Panc1 (cell line): ENCODE measurements around the gene KLF12. TPM values are rescaled to one million over a fixed set of nuclear protein-coding genes. Genes with fewer than 3 reads are reported as not detected.

Experiments
- ATAC-seq: fragments of 200-7000 bp; cut with Tn5 transposase; 2 replicates; pipeline ENCODE4 v1.9.1; 2020; ENCODE audit warnings: mild to moderate bottlenecking, moderate library complexity
- BruUV-seq: library from RNA; stranded (reverse); fragments of 400-500 nt; replicated peaks from 2 replicates; lab custom pipeline; 2021; lab: Mats Ljungman, UMichigan
- CTCF ChIA-PET: fragments of 300-600 bp; sonication (Branson Sonifier 250); formaldehyde crosslinking; loops from one replicate; lab custom pipeline; 2022; ENCODE audit warnings: antibody characterized with exemption; lab: Charles Lee
- POLR2A ChIA-PET: fragments of 300-600 bp; sonication (Branson Sonifier 250); formaldehyde crosslinking; loops from one replicate; lab custom pipeline; 2022; ENCODE audit warnings: antibody characterized with exemption; lab: Charles Lee
- DNase-seq: peaks from one replicate; pipeline ENCODE4 v3.0.0-alpha.2; 2010; ENCODE audit warnings: low read depth, low spot score
- H3K27ac ChIP-seq: 2 replicates; pipeline ENCODE4 v1.5.1; 2011; ENCODE audit warnings: mild to moderate bottlenecking, low read length, inconsistent platforms
- H3K27me3 ChIP-seq: fragments of 200-500 bp; sonication (Bioruptor generic); 2 replicates; pipeline ENCODE4 v1.6.0; 2014; ENCODE audit warnings: low read length, inconsistent platforms; ENCODE audit not compliant: control insufficient read depth, insufficient read depth
- H3K36me3 ChIP-seq: fragments of 200-500 bp; sonication (Bioruptor generic); 2 replicates; pipeline ENCODE4 v1.5.1; 2014; ENCODE audit warnings: inconsistent platforms, mild to moderate bottlenecking, low read length, moderate library complexity; ENCODE audit not compliant: control insufficient read depth, insufficient read depth
- H3K4me1 ChIP-seq: 2 replicates; pipeline ENCODE4 v1.5.1; 2011; ENCODE audit warnings: inconsistent platforms, mild to moderate bottlenecking, low read length, moderate library complexity; ENCODE audit not compliant: control insufficient read depth, insufficient read depth
- H3K4me3 ChIP-seq, 2 experiments: 2 replicates each; pipeline ENCODE4 v1.5.1; 2011 to 2012; ENCODE audit warnings: low read depth in 2 of 2, low read length in 2 of 2, mild to moderate bottlenecking in 2 of 2, inconsistent platforms in 1 of 2, moderate library complexity in 1 of 2
- H3K9me3 ChIP-seq: fragments of 200-500 bp; sonication (Bioruptor generic); 2 replicates; pipeline ENCODE4 v1.5.1; 2014; ENCODE audit warnings: low read depth, mild to moderate bottlenecking, inconsistent platforms, low read length, moderate library complexity; ENCODE audit not compliant: control insufficient read depth, insufficient read depth
- CTCF ChIP-seq: fragments of 450-650 bp; IDR thresholded peaks from 2 replicates; pipeline ENCODE4 v1.5.1; 2017; ENCODE audit warnings: mild to moderate bottlenecking
- POLR2AphosphoS5 ChIP-seq: IDR thresholded peaks from 2 replicates; pipeline ENCODE4 v1.6.1; 2012; ENCODE audit warnings: mild to moderate bottlenecking, low read depth, low read length, moderate library complexity
- REST ChIP-seq, 2 experiments: IDR thresholded peaks; 2 replicates each; pipeline ENCODE4 v1.6.1; 2011 to 2012; ENCODE audit warnings: low read depth in 2 of 2, control low read depth in 1 of 2, low read length in 1 of 2, mild to moderate bottlenecking in 1 of 2, moderate library complexity in 1 of 2; ENCODE audit not compliant: insufficient read depth in 1 of 2
- SIN3A ChIP-seq: IDR thresholded peaks from 2 replicates; pipeline ENCODE4 v1.6.1; 2012; ENCODE audit warnings: low read depth, mild to moderate bottlenecking, low read length, moderate library complexity, borderline replicate concordance; ENCODE audit not compliant: insufficient read depth
- TCF7L2 ChIP-seq: IDR thresholded peaks from 2 replicates; pipeline ENCODE4 v1.6.1; 2011; ENCODE audit warnings: mild to moderate bottlenecking, low read depth, low read length, inconsistent platforms
- in situ Hi-C: cut with HindIII; loops from 2 replicates; pipeline ENCODE4 v1.10.0; 2016; ENCODE audit warnings: low sequenced_read_pairs, low pct_unique_long_range_greater_than_20kb
- intact Hi-C: fragments of 100-400 bp; cut with micrococcal nuclease; formaldehyde crosslinking; loops from one replicate; pipeline ENCODE4 v1.10.0; 2022; ENCODE audit not compliant: unreplicated experiment
- total RNA-seq: library from RNA; stranded (reverse); gene quantifications from one replicate; pipeline ENCODE4 v1.2.1, GENCODE V29; 2021; ENCODE audit not compliant: unreplicated experiment

Gene KLF12
- total RNA-seq, 1 experiment from 2014 or later, result 4.2 TPM

DNA sequence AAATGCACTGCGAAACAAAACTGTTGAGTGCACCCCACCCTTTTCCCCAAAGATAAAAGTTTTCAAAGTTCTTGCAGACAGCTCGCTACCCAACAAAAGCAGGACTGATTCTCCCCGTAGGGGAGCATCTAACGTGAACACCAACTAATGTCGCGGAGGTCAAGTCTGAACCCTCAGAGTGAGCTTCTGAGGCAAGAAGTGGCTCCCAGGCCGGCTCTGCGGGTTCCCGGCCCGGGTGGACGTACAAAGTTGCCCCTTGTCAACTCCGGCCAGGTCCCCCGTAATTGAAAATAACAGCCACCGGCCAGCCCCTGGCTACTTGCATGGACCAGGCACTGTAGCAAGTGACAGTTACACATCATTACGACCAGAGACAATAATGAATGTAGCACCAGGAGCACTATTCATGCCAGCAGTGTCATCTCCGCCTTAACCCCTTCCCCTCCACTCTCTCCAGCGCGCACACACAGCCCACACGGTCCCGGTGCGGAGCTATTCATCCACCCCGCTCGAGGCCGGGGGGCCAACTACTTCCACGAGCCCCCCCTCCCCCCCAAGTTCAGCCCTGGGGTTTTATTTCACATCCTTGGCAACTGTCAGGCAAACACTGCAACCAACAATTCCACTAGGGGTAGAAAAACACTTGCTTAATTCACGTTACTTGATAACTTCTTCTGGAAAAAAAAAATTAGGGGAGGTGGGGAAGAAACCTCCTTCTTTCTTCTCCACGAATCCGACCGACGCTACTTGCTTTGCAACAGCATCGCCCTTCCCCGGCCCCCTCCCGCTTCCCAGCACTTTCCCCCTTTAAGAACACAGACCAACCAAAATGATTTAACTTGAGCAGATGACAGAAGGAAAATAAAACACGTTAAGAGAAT is 1.2 kb downstream of the KLF12 start:
- BruUV-seq, result no TSS peak
- CTCF ChIA-PET, result no interaction called here

More for the DNA sequence above, 1.2 kb downstream of the KLF12 start:
- intact Hi-C loops (loop anchor here (10.0 kb wide), 1 partner anchor 298 kb away; no protein-coding TSS in a partner anchor), in situ Hi-C loops (no loop called here)
- Histone ChIP-seq H3K27me3 (no peaks in the 10 kb centered on the region), H3K36me3 (no peaks in the 10 kb centered on the region), H3K27ac (peak overlapping the region; percentile 17; the same call in 1 of the 2 replicates), H3K4me3 (peak overlapping the region; percentile 60 to 61), H3K9me3 (no peaks in the 10 kb centered on the region), H3K4me1 (peaks cover 11% of the 10 kb centered on the region)
- no peak for DNase-seq
- POLR2A ChIA-PET, result interaction anchor here (0.6 kb wide), 1 partner anchor 157 kb away, joined by 3 read pairs; no protein-coding TSS in a partner anchor
- no peak for TF ChIP-seq POLR2AphosphoS5
- TF ChIP-seq SIN3A, result no peak
- TF ChIP-seq TCF7L2, result no peak
- TF ChIP-seq CTCF, result no peak
- TF ChIP-seq REST (IDR thresholded peaks at IDR 0.05; ENCODE audit: insufficient read depth in 1 of 2, low read depth in 2 of 2, low read length in 1 of 2), result no peak
- ATAC-seq, result no peak
